RCC 7860 (cell line): ENCODE measurements around the gene RNASEH1.

Experiments used
- DNase-seq: peaks from one replicate; pipeline ENCODE4 v3.0.0-alpha.2; 2015; ENCODE audit warnings: low spot score
- FAIRE-seq: peaks from 2 replicates; lab custom pipeline; 2012; peaks lifted over from hg19 to GRCh38; lab: Jason Lieb, UNC

Gene RNASEH1

DNA sequence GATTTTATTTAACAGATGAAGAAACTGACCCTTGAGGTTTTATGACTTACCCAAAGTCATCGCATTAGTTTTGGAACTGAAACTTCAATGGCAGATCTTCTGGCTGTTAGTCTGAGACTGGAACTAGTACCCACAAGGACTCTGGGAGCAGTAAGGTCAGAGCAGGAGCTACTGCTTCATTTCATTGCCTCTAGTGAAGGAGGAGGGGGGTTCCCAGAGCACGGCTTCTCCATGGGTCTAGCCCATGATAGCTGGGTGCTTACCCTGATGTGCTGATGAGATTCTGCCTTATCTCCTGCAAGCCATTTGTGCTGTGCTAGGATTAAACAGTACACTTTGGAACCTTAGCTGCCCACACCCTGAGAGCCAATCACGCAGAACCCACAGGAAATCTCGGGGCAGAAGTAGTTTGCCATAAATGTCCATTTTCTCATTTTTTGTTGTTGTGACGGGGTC is 5.4 kb upstream of the RNASEH1 start:
- DNase-seq (no peak), FAIRE-seq (no peak)

GRCh38 chr2:3557639-3558204 is 411 bp downstream of the RNASEH1 start:
- FAIRE-seq (no peak), DNase-seq (no peak)

DNA sequence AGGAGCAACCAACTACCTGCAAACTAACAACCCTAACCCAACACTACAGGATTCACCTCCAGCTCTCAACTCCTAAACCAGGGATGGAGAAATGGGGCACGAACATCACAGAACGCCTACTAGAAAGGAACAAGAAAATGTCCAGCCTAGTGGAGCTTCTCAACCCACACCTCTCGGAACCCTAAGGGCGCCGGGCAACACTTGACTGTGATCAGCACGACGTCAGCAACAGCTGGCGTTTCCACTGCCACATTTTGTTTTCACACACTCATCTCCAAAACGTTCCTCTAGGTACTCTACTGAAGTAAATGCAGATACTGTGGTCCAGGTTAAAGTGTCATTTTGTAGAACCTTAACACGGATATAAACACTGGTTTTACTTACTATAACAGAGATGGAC is 4.2 kb downstream of the RNASEH1 start:
- DNase-seq (no peak), FAIRE-seq (no peak)

GRCh38 chr2:3547915-3548314 is 10.2 kb downstream of the RNASEH1 start:
- FAIRE-seq (no peak), DNase-seq (peak; percentile 23)

DNA sequence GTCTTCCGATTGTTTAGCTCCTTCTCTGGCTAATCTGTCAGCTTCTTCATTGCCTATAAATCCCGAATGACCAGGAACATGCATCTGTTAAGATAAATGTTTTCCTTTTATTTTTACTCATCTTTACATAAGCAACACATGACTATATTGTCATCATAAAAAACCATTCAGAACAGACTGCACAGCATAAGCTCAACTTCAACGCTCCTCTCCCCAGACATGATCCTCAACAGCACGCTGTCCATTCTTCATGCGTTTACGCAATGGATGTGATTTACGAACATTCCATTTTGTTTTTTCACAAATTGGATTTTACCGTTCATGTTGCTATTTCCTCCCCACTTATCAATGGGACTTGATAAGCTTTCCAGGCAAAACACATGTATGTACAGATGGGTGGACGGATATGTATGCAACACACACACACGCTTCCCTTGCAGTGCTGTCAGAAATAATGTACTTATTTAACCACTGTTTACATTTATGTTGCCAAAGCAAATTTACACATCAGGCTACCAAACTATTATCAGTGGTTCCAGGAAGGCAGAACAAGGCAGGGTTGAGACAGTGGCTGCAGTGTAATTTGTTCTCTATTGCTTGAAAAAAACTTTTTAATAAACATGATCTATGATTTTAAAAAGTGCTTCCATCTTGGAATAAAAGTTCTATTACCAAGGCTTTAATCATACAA is 12.2 kb downstream of the RNASEH1 start:
- FAIRE-seq (no peak), DNase-seq (no peak)

DNA sequence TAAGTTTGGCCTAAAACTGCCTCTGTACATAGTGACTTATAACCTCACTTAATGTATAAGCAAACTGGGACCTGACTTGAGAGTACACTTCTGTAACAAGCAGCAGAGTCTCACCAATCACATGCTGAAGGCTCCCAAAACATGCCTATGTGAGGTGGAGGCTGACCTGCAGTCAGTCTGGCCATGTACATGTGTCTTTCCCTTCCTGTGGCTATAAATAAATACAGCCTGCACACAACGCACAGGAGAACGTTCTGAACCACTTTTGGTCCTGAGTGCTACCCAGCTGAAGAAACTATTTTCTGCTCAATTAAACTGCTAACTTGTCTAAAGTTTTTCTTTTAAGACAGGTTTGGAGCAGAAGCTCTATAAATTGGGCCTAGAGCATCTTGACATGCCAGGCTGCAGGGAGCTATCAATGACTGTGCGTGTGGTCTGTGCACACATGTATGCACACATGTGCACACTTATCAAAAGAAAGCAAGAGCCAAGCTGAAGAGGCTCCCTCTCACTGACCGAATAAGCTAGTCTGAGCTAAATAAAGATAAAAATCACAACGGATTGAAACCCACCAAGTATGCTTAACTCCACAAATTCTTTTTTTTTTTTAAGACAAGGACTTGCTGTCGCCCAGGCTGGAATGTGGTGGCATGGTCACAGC is 15.0 kb downstream of the RNASEH1 start:
- DNase-seq (no peak), FAIRE-seq (no peak)

DNA sequence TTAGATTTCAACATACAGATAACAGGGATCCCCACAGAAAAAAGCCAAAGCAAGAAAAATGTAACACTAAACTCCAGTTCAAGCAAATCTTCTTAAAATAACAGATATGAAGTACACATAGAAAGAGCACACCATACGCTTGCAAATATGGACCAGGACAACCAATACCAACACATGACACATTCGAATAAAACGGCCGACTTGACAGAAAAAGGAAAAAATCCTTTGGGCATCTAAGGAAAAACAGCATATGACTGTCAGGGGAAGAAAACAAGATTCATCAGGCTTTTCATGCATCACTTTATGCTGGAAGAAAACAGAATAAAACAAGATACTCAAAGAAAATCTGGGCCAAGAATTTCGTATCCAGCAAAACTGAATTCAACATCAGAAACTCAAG is 16.0 kb downstream of the RNASEH1 start:
- no peak for FAIRE-seq
- DNase-seq, result no peak

DNA sequence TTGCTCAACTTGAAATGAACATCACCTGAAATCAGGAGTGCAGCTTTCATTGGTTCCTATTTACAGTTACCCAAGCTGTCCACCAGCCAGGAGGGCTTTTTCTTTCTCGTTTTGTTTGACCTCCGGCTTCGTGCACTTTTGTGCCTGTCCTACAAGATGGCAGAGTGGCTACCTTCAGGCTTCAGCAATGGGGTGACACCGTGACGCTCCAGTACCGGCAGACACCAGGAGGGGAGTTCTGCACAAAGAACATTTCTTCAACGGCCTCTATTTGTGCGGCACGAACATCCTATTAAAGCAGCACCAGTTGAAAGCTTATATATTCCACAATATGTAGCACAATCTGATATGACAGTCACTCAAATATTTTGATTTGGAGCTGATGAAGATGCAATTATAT is 18.3 kb downstream of the RNASEH1 start:
- no peak for DNase-seq
- no peak for FAIRE-seq

DNA sequence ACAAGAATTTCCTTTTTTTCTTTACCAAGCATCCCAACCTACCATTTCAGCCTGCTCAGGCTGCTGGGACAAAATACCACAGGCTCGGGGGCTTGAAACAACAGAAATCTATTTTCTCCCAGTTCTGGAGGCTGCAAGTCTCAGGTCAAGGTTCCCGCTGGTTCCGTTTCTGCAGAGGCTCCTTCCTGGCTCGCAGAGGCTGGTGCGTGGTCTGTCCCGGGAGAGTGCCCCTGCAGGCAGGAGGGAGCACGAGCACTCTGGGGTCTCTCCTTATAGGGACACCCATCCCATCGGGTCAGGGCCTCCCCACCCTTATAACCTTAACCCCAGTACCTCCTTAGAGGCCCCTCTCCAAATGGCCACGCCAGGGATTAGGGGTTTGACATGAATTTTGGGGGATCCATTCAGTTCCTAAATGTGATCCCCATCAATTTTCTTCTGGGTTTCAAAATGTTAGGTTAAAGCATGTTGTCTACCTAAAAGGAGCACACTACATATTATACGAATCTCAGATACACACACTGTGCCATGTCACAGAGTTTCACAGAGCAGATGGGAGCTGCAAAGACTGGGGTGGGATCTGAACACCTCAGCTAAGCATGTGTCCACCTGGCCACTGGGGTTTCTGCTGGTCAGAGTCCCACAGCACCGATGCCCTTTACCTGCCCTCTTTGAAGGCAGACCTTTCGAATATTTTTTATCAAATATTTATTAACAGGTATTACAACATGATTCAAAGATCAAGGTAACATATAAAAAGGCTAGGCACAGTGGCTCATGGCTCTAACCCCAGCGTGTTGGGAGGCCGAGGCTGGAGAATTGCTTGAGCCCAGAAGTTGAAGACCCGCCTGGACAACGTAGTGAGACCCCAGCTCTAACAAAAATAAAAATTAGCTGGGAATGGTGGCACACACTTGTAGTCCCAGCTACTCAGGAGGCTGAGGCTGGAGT is 21.2 kb downstream of the RNASEH1 start:
- FAIRE-seq, result no peak
- peak; percentile 61 for DNase-seq

DNA sequence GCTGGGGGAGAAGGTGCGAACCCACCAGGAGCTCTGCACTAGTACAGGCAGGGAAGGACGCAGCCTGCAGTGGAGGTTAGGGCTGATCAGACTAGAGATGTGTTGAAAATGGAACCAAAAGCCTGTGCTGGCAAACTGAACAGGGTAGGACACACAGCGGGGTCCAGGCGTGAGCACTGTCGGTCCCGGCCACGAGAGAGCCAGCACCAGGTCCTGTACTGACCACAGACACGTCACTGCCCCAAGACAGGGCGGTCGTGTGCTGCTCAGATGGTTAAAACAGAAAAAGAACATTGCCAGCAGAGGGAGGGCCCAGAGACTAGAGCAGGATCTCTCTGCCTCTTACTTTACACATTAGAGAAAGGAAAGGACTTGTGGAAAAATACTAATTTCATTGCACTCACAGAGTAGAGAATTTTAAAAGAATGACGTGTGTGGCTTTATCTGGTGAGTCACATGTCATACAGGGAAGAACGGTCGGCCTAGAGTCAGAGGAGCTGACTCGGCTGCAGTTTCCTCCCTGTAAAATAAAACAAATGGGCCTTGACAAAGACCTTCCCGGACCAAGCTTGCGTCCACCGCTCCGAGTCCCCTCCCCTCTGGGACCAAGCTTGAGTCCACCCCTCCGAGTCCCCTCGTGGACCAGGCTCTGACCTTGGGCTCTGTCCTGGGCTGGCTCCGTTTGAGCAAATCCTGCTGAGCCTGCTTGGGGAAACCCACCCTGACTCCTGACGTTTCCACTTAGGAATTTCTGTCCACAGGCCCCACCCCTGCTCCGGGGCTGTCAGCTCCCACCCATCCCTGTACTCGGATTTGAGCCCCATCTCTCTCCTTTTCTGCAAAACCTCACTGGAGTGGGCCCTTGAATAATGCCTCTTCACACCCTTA is 22.1 kb downstream of the RNASEH1 start:
- FAIRE-seq, result peak; percentile 85
- peak; percentile 94 for DNase-seq

DNA sequence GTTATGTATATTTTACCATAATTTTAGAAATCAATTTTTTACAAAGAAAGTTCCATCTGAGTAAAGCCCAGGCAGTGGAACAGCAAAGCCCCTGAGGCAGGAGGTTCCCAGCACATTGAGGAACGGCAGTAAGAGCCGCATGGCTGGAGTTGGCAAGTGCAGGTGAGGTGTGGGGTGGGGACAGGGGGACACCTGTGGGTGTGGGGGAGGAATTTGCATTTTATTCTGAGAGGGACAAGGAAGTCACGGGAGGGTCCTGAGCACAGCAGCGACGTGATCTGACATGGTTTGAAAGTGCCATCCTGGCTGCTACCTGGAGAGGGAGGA is 22.7 kb downstream of the RNASEH1 start:
- FAIRE-seq (no peak), DNase-seq (no peak)

- FAIRE-seq (no peak), DNase-seq (no peak)
These were observed 23.8 kb downstream of the RNASEH1 start for GRCh38 chr2:3534251-3534814.

DNA sequence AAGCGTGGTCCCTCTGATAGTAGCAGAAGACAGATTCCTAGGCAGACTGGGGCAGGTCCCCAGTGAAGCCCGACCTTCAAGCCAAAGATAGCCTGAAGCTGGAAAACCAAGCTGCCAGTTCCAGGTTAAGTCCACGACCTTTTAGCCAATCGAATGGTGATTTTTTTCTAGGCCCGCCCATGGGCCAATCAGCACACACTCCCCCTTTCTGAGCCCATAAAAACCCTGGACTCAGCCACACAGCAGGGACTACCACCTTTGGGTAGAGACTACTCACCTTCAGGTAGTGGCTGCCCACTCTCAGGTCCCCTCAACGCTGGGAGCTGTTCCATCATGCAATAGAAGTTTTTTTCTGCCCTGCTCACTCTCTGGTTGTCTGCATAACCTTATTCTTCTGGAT is 24.3 kb downstream of the RNASEH1 start:
- FAIRE-seq, result no peak
- no peak for DNase-seq

DNA sequence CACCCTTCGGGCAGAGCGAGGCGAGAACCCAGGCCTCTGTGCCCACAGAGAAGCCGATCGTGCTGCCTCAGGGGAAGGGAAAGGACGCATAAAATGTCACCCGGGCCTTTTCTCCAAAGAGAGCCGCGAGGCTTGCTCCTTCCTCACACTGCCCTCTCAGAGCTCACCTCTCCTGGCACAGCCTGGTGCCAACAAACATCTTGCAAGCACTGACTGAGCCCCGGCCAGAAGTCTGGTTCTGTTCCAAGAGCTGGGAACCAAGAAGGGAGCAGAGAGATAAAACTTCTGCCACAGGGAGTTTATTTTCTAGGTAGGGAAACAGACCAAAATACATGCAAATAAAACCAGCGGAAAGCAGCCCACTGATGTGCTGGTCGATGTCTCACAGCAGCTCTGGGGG is 25.2 kb downstream of the RNASEH1 start:
- no peak for FAIRE-seq

GRCh38 chr2:3529316-3530025 is 28.7 kb downstream of the RNASEH1 start:
- DNase-seq (no peak), FAIRE-seq (no peak)

More for the DNA sequence above, 25.2 kb downstream of the RNASEH1 start:
- DNase-seq, result no peak

- no peak for DNase-seq
- no peak for FAIRE-seq
These were observed 30.0 kb downstream of the RNASEH1 start for GRCh38 chr2:3527886-3528785.

- DNase-seq (no peak), FAIRE-seq (no peak)
These were observed 31.3 kb downstream of the RNASEH1 start for GRCh38 chr2:3526871-3527270.

- FAIRE-seq (no peak), DNase-seq (no peak)
These were observed 34.5 kb downstream of the RNASEH1 start for GRCh38 chr2:3523551-3524041.
